Upper lobe of left lung (tissue), 4 donors: ENCODE data around the gene MAN2A1.

Experiments used
- CTCF ChIP-seq, 6 experiments: fragments of 450-650 bp in 4 of 6; fragments of 200-600 bp in 2 of 6; sonication (generic) in 2 of 6; IDR thresholded peaks; one replicate each; pipeline ENCODE4 v1.5.1; 2016 to 2019; ENCODE audit warnings: antibody characterized with exemption in 6 of 6
- EP300 ChIP-seq, 4 donors: sonication (generic); formaldehyde crosslinking; IDR thresholded peaks; one replicate each; pipeline ENCODE4 v1.5.1; 2017; ENCODE audit warnings: antibody characterized with exemption in 4 of 4, control low read depth in 2 of 4
- POLR2AphosphoS5 ChIP-seq, 2 donors: sonication (generic); formaldehyde crosslinking; IDR thresholded peaks; one replicate each; pipeline ENCODE4 v1.5.1; 2017; ENCODE audit warnings: antibody characterized with exemption in 2 of 2

GRCh38 chr5:109903061-109903460 is 213.3 kb downstream of the MAN2A1 start:
- TF ChIP-seq CTCF (IDR thresholded peaks at IDR 0.05) (no peak), EP300 (IDR thresholded peaks at IDR 0.05) (no peak), POLR2AphosphoS5 (IDR thresholded peaks at IDR 0.05) (no peak)
